ENCODE measurements around the gene XYLB.
A peak's percentile ranks its signal among the peaks of the same experiment; 100 is the strongest.
"Not testable (repeated sequence)": the region's sequence is repeated elsewhere in the genome, so short reads cannot be mapped to it uniquely, and the experiment has no call there.

XYLB gene

DNA sequence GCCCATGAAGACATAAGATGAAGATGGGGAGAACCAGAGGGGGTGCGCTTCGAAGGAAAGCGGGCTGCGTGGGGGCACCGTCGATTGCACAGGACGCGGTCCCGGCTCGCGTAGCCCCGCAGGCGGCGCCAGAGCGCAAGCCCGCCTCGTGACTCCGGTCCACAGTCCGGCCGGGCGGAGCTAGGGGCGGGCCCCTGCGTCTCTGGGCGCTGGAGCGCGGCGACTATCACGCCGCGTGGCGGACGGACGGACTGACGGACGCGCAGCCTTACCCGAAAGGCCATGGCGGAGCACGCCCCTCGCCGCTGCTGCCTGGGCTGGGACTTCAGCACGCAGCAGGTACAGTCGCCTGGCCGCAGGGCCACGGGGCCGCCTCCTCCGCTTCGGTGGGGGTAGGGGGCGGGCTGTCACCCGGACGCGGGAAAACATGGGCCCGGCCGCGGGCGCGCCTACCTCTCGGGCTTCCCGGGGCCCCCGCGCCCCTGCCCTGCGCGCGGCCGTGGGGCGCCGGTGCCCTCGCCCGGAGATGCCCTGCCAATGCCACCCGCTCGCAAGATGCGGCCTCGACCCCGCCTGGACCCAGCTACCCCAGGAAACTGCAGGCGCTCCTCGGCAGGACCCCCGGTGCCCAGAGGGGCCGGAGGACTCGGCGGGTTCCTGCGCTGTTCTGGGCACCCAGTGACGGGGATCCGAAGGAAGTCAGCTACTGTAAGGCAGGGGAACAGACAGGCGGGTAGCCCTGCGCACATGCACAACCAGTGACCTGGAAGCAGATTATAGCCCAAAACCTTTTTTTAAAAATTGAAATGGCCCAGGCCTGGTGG, at the start of gene XYLB:
XYLB (plus strand) TSS at position 199 of the 824 bp plus-strand sequence; CDS start at position 283, 84 bp downstream.
- DNase-seq, result peak; percentile 65

DNA sequence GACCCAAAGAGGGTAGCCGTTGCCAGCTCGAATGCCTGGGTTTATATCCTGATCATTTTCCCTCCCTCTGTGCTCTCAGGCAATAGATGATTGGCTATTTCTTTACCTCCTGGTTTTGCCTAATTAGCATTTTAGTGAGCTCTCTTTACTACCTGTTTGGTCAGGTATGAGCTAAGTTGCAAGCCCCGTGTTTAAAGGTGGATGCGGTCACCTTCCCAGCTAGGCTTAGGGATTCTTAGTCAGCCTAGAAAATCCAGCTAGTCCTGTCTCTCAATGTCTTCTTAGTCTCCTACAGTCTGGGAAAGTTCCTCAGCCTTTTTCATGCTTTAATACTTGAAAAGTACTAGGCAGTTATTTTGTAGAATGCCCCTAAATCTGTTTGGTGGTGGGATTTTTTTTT, 49.5 kb upstream of the XYLB start:
- DNase-seq, result not testable (repeated sequence)

DNA sequence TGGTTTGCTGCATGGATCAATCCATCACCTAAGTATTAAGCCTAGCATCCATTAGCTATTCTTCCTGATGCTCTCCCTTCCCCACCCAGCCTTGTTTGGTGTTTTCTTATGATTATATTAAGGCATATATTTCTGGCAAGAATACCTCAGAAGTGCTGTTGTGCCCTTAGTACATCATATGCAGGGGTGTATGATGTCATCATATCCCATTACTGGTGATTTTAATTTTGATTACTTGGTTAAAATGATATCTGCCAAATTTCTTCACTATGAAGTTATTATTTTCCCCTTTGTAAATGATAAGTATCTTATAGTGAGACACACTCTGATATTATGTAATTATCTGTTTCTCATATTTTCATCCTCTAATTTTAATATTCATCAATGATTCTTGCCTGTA, 49.0 kb upstream of the XYLB start:
- DNase-seq, result no peak

DNA sequence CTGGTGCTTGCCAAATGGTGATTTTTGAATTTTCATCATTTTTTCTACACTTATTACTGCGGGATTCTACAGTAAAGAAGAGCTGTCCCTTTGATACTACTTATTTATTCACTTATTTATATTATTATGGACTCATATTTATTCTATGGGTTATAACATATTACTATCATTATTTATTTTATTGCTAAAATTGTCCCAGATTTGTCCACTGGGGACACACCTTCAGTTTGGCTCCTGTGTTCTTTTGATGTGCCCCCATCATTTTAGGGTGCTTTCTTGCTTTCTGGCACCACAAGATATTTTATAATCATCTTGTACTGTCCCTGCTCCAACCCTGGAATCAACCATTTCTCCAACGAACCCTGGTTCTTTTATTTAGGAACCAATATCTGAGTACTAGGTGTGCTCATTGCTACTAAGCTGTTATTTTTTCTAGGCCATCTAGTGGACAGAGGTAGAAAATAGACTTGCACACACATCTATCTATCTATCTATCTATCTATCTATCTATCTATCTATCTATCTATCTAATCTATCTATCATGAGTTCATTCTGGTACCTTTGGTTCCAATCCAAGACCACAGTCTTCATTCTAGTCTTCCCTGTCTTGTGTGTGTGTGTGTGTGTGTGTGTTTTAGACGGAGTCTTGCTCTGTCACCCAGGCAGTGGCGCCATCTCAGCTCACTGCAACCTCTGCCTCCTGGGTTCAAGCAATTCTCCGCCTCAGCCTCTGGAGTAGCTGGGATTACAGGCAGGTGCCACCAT, 48.5 kb upstream of the XYLB start:
- DNase-seq, result no peak

DNA sequence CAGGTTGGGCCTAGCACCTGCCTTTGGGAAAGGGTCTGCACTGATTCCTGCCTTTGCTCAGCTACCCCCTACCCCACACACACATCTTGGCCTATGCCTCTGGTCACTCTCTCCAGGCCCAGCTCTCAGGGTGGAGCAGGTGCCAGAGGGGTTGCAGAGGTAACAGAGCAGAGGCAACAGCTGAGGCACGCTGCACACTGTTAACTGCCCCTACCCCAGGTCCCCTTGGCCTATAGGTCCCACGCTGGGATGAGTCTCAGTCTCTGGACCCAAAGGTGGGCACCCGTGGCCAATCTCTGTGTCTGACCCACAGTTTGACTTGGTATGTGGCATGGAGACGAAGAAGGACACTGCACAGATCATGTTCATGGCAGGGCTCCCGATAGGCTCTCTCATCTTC, 39.6 kb upstream of the XYLB start:
- DNase-seq, result no peak

DNA sequence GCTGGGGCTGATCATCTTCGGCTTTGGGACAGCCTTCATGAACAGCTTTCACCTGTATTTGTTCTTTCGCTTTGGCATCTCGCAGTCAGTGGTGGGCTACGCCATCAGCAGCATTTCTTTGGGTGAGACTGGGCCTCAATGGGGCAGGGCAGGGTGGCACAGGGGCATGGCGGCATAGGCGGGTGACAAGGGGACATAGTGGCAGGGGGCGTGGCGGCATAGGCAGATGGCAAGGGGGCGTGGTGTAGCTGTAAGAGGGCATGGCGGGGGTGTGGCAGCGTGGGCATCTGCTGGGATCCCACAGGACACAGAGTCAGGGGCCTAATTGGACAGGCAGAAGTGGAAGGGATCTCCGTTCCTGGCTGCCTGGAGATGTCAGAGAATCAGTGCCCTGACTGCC, 39.0 kb upstream of the XYLB start:
- no peak for DNase-seq

DNA sequence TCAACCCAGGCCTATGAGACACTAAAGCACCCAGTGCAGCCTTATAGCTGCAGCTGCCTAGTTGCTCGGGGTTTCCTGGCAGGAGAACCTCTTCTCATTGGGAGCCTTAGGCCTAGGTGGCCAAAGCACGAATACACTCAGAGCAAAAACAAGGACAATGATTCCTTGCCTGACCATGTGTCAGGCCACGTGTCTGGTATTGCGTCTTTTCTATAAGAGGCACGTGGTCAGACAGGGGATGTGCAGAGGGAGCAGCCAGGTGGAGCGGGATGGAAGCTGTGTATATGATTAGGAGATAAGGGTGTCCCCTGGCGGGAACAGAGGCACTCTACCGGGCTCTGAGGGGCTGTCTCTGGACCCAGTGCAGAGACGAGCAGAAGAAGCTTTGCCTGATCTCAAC, 38.1 kb upstream of the XYLB start:
- DNase-seq, result no peak

DNA sequence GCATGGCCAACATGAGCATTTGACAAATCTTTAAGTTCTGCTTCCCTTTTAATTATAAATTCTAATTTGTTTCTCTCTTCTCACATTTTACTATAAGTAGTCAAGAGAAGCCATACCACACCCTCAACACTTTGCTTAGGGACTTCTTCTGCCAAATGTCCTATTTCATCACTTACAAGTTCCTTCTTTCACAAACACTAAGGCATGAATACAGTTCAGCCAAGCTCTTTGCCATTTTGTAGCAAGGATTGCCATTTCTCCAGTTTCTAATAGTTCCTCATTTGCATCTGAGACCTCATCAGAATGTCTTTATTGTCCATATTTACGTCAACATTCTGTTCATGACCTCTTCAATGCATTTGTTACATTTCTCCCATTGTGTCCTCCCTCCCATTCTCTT, 35.1 kb upstream of the XYLB start:
- no peak for DNase-seq

DNA sequence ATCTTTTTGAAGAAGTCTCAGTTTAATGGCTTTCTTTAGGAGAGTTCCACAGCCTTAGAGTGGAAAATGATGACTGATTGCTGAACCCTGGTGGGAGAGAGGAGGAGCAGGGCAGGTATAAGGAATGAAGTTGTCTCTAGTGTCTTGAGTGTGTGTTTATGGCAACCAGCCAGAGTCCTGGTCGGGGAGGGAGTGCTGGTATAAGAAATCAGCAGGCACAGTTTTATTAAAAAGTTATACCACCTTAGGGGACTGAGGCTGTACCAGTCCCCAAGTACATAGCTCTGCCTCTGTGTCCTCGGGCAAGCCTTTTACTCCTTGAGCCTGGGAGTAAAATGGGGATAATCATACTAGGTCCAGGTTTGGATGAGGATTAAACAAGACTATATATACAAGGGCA, 34.6 kb upstream of the XYLB start:
- no peak for DNase-seq

DNA sequence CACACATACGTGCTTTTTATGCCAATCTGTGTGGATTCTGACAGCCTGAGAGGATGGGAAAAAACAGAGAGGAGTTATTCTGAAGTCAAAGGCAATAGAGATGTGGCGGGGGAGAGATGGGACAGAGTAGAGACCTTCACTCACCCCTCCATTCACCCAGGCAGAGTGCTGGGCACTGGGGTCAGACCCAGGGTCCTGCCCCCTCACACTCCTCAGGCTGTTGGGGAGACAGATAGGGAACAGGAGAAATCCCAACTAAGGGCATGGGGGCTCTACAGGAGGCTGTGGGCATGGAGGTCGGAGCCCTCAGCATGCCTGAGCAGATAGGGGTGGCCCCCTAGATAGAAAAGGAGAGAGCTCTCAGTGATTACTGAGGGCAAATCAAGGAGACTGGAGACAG, 34.2 kb upstream of the XYLB start:
- DNase-seq, result no peak

DNA sequence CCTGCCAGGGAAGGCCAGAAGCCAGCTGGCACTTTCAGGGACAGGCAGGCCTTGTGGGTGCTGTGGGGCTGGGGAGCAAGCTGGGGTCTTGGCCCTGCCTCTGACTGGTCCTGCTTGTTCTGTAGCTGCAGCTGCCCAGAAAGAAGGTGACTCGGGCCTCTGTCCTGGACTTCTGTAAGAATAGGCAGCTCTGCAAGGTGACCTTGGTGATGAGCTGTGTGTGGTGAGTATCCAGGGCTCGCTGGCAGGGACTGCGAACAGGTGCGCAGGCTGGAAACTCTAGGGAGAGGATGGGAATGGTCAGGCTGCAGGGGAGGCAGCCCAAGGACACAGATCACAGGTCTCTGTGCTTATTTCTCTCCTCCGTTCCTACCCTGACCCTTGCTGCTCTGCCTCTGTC, 33.3 kb upstream of the XYLB start:
- DNase-seq, result no peak

DNA sequence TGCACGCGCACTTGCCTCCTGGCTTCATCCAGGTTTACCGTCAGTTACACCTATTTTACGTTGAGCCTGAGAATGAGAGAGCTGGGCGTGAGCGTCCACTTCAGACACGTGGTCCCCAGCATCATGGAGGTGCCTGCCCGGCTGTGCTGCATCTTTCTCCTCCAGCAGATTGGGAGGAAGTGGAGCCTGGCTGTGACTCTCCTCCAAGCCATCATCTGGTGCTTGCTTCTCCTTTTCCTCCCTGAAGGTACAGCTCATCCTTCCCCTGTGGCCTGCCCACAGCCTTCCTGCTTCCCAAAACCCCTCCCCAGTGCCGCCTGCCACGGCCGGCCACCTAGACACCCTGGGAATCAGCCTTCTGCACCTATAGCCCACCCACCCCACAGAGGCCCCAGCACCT, 32.9 kb upstream of the XYLB start:
- no peak for DNase-seq

DNA sequence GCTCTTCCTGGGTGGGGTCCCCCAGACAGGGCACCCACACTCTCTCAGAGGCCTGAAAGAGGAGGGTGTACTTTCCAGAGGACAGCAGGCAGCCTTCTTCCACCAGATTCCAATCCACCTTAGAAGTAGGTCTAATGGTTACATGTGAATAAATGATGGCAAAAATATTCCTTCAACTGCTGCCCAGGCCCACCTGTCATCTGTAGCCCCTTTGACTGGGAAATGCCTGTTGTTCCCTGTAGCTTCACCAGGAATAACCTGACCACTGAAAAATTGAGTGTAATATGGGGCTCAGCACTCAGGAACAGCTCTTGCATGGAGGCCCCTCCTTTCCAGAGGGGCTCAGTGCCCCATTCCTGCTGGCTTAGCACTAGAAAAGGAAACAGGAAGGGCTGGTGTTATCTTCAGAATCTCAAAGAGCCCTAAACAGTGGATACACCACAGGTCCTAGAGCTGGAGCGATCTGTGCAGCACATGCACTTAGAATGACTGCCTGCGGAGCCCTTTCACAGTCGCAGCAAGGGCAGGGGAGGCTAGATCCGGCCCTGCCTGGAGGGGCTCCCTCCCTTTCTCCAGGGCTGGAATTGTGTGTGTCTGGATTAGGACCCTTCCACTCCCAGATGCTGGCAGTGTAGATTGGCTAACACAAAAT, 32.3 kb upstream of the XYLB start:
- DNase-seq, result no peak

DNA sequence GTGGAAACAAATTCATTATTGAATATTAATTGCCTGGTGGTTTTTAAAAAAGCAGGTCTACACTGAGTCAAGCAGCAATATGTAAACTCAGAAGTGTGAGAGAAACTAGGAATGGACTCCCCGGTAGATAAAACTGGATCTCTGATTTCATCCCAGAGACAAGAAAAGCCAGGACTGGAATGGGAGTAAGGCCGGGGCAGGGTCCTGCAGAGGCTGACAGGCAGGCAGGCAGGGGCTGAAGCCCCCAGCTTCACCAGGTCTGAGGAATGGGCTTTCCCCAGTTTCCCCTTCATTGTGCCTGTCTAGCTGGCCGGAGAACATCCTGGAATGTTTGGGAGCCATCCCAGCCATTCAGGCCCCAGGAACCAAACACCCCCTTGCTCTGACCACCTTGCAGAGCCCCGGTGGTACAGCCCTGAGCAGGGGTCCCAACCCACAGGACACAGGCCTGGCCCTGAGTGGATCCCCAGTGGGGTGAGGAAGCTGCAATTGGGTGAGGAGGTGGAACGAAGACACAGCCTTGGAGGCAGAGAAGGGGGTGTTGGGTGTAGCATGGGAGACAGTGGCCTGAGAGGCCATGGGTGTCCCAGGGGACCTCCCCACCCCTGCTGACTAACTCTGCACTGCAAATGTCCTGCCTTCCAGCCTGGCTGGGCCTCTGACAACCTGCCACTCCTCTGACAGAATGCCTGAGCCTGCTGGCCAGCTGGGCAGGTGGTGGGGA, 31.7 kb upstream of the XYLB start:
- no peak for DNase-seq

DNA sequence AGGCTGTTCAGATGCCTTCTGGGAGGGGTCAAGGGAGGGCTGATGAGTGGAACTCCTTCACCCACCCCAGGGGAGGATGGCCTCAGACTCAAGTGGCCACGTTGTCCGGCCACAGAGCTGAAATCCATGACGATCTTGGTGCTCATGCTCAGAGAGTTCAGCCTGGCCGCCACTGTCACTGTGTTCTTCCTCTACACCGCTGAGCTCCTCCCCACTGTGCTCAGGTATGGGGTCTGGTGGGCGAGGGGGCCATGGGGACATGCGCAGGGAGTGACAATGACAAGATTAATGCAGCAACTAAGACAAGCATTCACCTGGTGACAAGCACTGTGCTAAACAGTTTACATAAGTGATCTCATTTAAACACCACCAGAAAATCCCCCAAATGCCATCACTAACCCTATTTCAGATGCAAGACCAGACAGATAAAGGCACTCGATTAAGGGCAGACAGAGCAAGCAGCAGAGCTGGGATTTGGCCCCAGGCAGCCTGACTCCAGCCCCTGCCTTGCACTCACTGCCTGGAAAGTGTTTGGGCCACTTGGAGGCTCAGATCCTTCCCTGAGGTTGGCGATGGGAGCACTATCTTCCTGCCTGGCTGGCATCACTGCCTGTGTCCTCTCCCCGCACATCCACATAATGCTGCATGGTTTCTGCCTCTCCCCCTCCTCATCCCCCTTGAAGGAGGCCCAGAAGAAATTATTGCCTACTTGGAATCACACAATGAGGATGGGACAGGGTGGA, 30.9 kb upstream of the XYLB start:
- no peak for DNase-seq

DNA sequence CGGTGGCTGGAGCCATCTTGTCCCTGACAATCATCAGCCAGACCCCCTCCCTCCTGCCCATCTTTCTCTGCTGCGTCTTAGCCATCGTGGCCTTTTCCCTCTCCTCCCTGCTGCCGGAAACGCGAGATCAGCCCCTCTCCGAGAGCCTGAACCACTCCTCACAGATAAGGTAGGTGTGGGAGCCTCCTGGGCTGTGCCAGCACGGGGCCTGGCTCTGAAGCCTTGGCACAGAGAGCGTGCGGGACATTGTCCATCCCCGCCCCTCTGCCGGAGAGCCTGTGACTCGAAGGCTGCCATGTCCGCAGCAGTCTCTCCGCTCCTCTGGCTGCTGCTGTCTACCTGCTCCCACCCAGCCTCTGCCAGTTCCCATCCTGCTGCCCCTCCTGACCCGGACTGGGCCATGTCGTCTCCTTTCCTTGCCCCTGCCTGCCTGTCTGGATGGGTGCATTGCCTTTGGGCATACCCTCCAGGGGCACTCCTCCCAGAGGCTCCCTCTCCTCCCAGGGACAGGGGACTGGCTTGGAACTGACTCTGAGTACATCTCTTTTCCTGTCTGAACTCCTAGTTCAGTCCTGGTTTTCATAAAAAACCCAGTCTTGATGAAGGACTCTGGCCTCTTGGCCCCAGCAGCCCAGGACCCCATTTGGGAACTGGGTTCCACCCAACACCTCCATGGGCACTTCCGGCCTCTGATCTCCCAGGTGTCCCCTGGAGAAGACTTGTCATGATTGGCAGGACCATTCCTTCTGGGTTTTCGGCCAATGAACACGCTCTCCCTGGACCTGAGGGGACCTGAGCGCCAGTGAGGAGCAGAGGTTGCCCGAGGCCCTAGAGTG, 30.0 kb upstream of the XYLB start:
- DNase-seq, result no peak

DNA sequence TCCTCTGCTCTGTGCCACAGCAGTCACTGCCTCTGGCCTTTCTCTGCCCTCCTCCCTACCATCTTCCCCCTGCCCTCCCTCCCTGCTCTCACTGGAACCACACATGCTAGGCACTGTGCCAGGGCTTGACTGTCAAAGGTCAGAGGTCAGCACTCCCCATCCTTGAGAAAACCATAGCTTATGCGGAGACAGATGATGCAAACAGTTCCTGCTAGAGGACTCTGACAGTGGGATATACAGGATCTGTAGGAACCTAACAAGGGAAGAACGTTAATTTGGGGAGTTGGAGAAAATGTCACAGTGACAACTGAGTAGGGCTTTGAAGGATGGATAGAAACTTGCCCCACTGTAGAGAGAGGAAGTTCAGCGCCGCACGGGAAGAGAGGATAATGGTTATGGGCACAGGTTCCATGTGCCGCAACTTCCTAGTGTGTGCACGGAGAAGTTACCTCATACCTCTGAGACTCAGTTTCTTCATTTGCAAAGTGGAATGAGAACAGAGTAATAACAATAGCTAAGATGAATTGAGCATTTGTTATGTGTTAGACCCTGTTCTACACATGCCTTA, 29.3 kb upstream of the XYLB start:
- DNase-seq, result no peak

DNA sequence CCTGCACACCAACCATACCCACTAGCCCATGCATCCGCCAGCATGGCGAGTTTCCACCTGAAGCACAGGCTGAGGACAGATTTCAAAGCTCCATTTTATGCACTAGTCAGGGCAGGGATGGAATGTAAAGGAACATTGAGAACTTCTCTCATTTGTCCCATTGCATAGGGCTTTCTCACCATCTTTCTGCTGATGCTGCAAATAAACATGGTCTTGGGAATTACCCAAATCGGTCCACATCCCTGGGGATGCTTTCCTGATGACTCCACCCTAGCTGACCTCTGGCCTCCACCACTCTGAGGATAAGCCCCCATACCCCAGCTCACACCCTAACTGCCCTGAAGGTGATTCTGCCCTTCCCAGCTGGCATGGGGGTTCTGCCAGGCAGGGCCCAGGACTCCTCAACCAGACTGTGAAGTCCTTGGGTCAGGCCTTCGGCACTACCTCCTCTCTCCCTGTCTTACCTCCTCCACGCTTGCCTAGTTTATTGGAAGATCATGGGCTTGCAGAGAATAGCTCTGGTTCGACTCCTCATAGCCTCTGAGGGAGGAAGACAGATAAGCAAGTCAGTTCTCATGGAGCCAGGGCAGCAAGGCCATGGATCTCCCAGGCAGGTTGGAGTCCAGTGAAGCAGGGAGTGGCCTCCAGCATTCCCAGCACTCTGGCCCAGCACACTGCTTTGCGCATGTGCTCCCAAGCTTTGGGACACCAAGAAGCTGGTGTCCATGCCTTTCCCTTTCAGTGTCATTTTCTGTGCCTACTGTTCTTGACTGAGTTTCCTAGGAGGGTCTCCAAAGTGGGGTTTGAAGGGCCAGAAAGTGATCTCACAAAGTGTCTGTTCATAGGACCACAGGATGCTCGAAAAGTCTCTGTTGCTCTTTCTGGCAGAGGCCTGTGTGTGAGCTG, 27.6 kb upstream of the XYLB start:
- DNase-seq, result no peak

DNA sequence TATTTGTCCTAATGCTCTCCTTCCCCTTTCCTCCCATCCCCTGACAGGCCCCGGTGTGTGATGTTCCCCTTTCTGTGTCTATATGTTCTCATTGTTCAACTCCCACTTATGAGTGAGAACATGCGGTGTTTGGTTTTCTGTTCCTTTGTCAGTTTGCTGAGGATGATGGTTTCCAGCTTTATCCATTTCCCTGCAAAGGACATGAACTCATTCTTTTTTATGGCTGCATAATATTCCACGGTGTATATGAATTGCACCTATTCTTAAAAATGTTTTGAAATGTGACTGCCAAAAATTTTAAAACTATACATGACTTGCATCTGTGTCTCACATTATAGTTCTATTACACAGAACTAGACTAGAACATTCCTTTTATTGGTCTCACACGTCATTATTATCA, 25.9 kb upstream of the XYLB start:
- DNase-seq, result not testable (repeated sequence)

DNA sequence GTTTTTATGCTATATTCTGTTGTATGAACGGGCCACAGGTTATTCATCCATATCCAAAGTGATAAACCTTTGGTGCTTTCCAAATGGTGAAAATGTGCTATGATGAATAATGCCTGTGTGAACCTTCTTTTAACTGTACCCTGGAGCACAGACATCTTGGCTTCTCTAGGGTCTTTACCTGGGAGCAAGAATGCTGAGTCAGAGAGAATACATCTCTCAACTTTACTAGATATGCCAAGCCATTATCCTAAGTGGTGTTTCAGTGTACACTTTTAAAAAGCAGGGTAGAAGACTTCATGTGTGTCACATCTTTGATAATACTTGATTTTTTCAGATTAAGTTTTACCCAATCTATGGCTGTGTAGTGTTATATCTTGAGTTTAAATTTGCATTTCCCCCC, 23.5 kb upstream of the XYLB start:
- DNase-seq, result no peak

Data from amniotic stem cell (primary cell).